ENCODE measurements around the gene ALDH3B1.

GRCh38 chr11:68016904-68017817, 7.0 kb downstream of the ALDH3B1 start:
- TF ChIP-seq POLR2A (IDR thresholded peaks at IDR 0.05) (no peak), CTCF (IDR thresholded peaks at IDR 0.05) (no peak)

All from lower leg skin (tissue), 3 donors.